ENCODE data around the gene GIMAP2.
"Not testable (repeated sequence)": the region's sequence is repeated elsewhere in the genome, so short reads cannot be mapped to it uniquely, and the experiment has no call there.

Gene GIMAP2

DNA sequence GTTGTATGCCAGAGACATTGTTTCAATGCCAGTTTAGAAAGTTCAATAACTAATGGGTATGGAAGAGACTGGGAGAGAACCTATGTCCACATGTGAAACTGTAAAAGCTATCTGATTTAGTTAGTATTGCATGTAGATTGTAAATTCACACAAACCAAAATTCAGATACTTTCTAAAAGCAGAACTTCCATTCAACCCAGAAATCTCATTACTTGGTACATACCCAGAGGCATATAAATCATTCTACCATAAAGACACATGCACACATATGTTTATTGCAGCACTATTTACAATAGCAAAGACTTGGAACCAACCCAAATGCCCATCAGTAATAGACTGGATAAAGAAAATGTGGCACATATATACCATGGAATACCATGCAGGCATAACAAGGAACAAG lies 22.7 kb upstream of the GIMAP2 start:
- H3K4me1 ChIP-seq (ENCODE audit: control insufficient read depth, insufficient read depth, low read length); H3K9me3 ChIP-seq (ENCODE audit: control insufficient read depth, insufficient read depth, low read length); H3K4me3 ChIP-seq (ENCODE audit: low read length); H3K27ac ChIP-seq (ENCODE audit: low read length); H3K36me3 ChIP-seq (ENCODE audit: control insufficient read depth, insufficient read depth, low read length); DNase-seq (ENCODE audit: low read depth, low spot score); H3K27me3 ChIP-seq (ENCODE audit: control insufficient read depth, insufficient read depth, low read length): not testable (repeated sequence)

- WGBS (ENCODE audit: insufficient coverage, insufficient read length) = no CpG with 5 or more reads among the region's 4 CpGs
- no peak for DNase-seq (ENCODE audit: low read depth, low spot score)
These were observed 21.6 kb upstream of the GIMAP2 start for GRCh38 chr7:150663802-150664494.

DNA sequence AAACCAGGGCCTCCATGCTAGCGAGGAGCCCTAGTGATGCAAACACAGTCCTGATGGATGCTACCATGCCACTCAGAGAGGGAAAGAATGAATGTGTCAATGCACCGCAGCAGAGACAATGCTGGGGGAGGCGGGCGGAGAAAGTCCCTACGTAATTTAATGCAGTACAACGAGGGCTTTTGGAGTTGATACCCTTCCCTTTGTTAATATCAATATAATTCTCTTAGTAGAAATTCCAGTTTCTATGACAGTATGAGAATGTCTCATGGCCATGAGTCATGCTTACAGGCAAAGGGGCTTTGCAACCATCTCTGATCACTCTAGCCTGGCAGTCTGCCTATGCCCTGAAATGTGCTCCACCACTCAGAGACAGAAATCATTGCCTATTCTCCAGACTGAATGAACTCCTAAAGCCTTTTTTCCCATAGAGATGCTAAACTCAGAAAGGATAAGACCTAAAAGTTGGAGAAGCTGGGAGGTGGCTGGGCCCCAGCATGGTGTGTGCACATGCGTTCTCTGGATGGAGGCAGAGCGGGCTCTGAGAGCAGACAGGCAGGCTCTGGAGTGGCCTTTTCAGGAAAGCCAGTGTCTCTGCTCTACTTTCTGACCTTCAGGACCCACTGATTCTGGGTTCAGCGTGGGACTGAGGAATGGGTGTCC lies 20.3 kb upstream of the GIMAP2 start:
- Histone ChIP-seq H3K9me3 (ENCODE audit: control insufficient read depth, insufficient read depth, low read length) (no peaks in the 10 kb centered on the region), H3K27me3 (ENCODE audit: control insufficient read depth, insufficient read depth, low read length) (peaks cover 2% of the 10 kb centered on the region), H3K4me3 (ENCODE audit: low read length) (no peak overlapping the region), H3K27ac (ENCODE audit: low read length) (no peak overlapping the region), H3K36me3 (ENCODE audit: control insufficient read depth, insufficient read depth, low read length) (no peaks in the 10 kb centered on the region), H3K4me1 (ENCODE audit: control insufficient read depth, insufficient read depth, low read length) (no peaks in the 10 kb centered on the region)
- DNase-seq (ENCODE audit: low read depth, low spot score) = no peak
- WGBS (ENCODE audit: insufficient coverage, insufficient read length) = no CpG with 5 or more reads among the region's 9 CpGs

More at GRCh38 chr7:150663802-150664494, 21.6 kb upstream of the GIMAP2 start:
- Histone ChIP-seq H3K4me3 (ENCODE audit: low read length) (no peak overlapping the region), H3K36me3 (ENCODE audit: control insufficient read depth, insufficient read depth, low read length) (no peaks in the 10 kb centered on the region), H3K4me1 (ENCODE audit: control insufficient read depth, insufficient read depth, low read length) (no peaks in the 10 kb centered on the region), H3K9me3 (ENCODE audit: control insufficient read depth, insufficient read depth, low read length) (no peaks in the 10 kb centered on the region), H3K27ac (ENCODE audit: low read length) (no peak overlapping the region), H3K27me3 (ENCODE audit: control insufficient read depth, insufficient read depth, low read length) (peaks cover 2% of the 10 kb centered on the region)

- H3K4me1 ChIP-seq (ENCODE audit: control insufficient read depth, insufficient read depth, low read length) = no peaks in the 10 kb centered on the region
- no CpG with 5 or more reads among the region's 2 CpGs for WGBS (ENCODE audit: insufficient coverage, insufficient read length)
- no peak for DNase-seq (ENCODE audit: low read depth, low spot score)
These were observed 19.6 kb upstream of the GIMAP2 start for GRCh38 chr7:150665896-150666295.

DNA sequence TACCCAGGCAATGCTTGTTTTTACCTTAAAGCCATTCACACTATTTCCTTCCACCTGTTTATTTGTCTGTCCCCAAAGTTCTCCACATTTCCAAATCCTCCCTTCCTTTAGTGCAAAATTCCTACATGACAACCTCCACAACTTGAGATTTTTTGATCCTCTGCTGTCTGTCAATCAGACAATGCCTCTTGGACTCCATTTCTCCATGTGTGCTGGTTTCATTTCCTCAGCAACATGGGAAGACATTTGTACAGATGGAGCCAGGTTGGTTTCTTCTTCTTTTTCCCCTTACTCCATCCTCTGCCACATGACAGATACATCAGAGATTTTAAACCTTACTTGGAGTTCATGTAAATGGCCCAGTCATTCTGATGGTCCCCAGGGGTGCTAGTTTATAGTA lies 19.1 kb upstream of the GIMAP2 start:
- Histone ChIP-seq H3K27ac (ENCODE audit: low read length) (no peak overlapping the region), H3K4me1 (ENCODE audit: control insufficient read depth, insufficient read depth, low read length) (no peaks in the 10 kb centered on the region)

More at GRCh38 chr7:150665896-150666295, 19.6 kb upstream of the GIMAP2 start:
- Histone ChIP-seq H3K36me3 (ENCODE audit: control insufficient read depth, insufficient read depth, low read length) (no peaks in the 10 kb centered on the region), H3K27ac (ENCODE audit: low read length) (no peak overlapping the region), H3K27me3 (ENCODE audit: control insufficient read depth, insufficient read depth, low read length) (peaks cover 2% of the 10 kb centered on the region), H3K4me3 (ENCODE audit: low read length) (no peak overlapping the region), H3K9me3 (ENCODE audit: control insufficient read depth, insufficient read depth, low read length) (no peaks in the 10 kb centered on the region)

GRCh38 chr7:150668472-150668911 lies 17.0 kb upstream of the GIMAP2 start:
- Histone ChIP-seq H3K27me3 (ENCODE audit: control insufficient read depth, insufficient read depth, low read length) (peaks cover 2% of the 10 kb centered on the region), H3K36me3 (ENCODE audit: control insufficient read depth, insufficient read depth, low read length) (no peaks in the 10 kb centered on the region), H3K27ac (ENCODE audit: low read length) (no peak overlapping the region), H3K4me3 (ENCODE audit: low read length) (no peak overlapping the region), H3K4me1 (ENCODE audit: control insufficient read depth, insufficient read depth, low read length) (no peaks in the 10 kb centered on the region), H3K9me3 (ENCODE audit: control insufficient read depth, insufficient read depth, low read length) (no peaks in the 10 kb centered on the region)
- no peak for DNase-seq (ENCODE audit: low read depth, low spot score)
- WGBS (ENCODE audit: insufficient coverage, insufficient read length) = no CpG with 5 or more reads among the region's 1 CpG

More for the DNA sequence above, 19.1 kb upstream of the GIMAP2 start:
- peaks cover 2% of the 10 kb centered on the region for H3K27me3 ChIP-seq (ENCODE audit: control insufficient read depth, insufficient read depth, low read length)
- no peak for DNase-seq (ENCODE audit: low read depth, low spot score)
- no peaks in the 10 kb centered on the region for H3K9me3 ChIP-seq (ENCODE audit: control insufficient read depth, insufficient read depth, low read length)
- no peak overlapping the region for H3K4me3 ChIP-seq (ENCODE audit: low read length)
- no peaks in the 10 kb centered on the region for H3K36me3 ChIP-seq (ENCODE audit: control insufficient read depth, insufficient read depth, low read length)

DNA sequence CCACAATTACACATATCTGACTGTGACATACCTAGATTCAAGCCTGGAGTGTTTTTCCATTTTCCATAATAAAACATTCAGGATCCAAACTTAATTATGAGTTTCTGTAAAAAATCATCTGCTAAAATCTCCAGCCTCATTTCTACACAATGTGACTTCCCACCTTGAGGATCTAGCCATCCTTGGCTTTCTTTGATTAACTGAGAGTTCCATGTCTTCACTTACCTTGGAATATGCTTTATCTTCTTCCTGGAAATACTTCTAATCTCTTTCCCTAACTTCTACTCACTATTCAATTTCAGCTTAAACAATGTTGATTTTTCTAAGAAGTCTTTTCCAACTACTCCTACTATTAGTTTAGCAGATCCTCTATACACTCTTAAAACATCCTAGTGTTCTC lies 16.5 kb upstream of the GIMAP2 start:
- Histone ChIP-seq H3K27me3 (ENCODE audit: control insufficient read depth, insufficient read depth, low read length) (peaks cover 2% of the 10 kb centered on the region), H3K27ac (ENCODE audit: low read length) (no peak overlapping the region), H3K4me3 (ENCODE audit: low read length) (no peak overlapping the region), H3K36me3 (ENCODE audit: control insufficient read depth, insufficient read depth, low read length) (no peaks in the 10 kb centered on the region), H3K4me1 (ENCODE audit: control insufficient read depth, insufficient read depth, low read length) (no peaks in the 10 kb centered on the region), H3K9me3 (ENCODE audit: control insufficient read depth, insufficient read depth, low read length) (no peaks in the 10 kb centered on the region)
- DNase-seq (ENCODE audit: low read depth, low spot score) = no peak

GRCh38 chr7:150671798-150672585 lies 13.5 kb upstream of the GIMAP2 start:
- H3K27me3 ChIP-seq (ENCODE audit: control insufficient read depth, insufficient read depth, low read length); H3K9me3 ChIP-seq (ENCODE audit: control insufficient read depth, insufficient read depth, low read length); H3K4me3 ChIP-seq (ENCODE audit: low read length); H3K36me3 ChIP-seq (ENCODE audit: control insufficient read depth, insufficient read depth, low read length); DNase-seq (ENCODE audit: low read depth, low spot score); H3K27ac ChIP-seq (ENCODE audit: low read length); H3K4me1 ChIP-seq (ENCODE audit: control insufficient read depth, insufficient read depth, low read length): not testable (repeated sequence)
- WGBS (ENCODE audit: insufficient coverage, insufficient read length) = no CpG with 5 or more reads among the region's 7 CpGs

DNA sequence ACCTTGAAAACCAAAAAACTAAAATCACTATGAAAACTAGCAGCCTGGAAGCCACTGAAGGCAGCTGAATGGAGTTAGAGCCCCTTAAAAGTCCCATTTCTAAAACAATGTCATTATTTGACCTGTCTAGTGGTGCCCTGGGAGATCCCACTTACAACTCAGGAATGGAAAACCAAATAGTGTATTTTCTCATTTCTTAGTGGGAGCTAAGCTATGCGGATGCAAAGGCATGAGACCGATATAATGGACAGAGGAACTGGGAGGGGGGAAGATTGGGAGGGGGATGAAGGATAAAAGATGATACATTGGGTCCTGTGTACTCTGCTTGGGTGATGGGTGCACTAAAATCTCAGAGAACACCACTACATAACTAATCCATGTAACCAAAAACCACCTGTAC lies 9.8 kb upstream of the GIMAP2 start:
- Histone ChIP-seq H3K4me3 (ENCODE audit: low read length) (no peak overlapping the region), H3K27ac (ENCODE audit: low read length) (no peak overlapping the region), H3K36me3 (ENCODE audit: control insufficient read depth, insufficient read depth, low read length) (no peaks in the 10 kb centered on the region), H3K9me3 (ENCODE audit: control insufficient read depth, insufficient read depth, low read length) (no peaks in the 10 kb centered on the region), H3K27me3 (ENCODE audit: control insufficient read depth, insufficient read depth, low read length) (no peaks in the 10 kb centered on the region), H3K4me1 (ENCODE audit: control insufficient read depth, insufficient read depth, low read length) (no peaks in the 10 kb centered on the region)
- WGBS (ENCODE audit: insufficient coverage, insufficient read length) = no CpG with 5 or more reads among the region's 2 CpGs
- no peak for DNase-seq (ENCODE audit: low read depth, low spot score)

GRCh38 chr7:150676276-150676675 lies 9.2 kb upstream of the GIMAP2 start:
- H3K4me1 ChIP-seq (ENCODE audit: control insufficient read depth, insufficient read depth, low read length); H3K9me3 ChIP-seq (ENCODE audit: control insufficient read depth, insufficient read depth, low read length); H3K36me3 ChIP-seq (ENCODE audit: control insufficient read depth, insufficient read depth, low read length); DNase-seq (ENCODE audit: low read depth, low spot score); H3K4me3 ChIP-seq (ENCODE audit: low read length); H3K27me3 ChIP-seq (ENCODE audit: control insufficient read depth, insufficient read depth, low read length); H3K27ac ChIP-seq (ENCODE audit: low read length): not testable (repeated sequence)

Measured in iPS DF 6.9 (cell line).